HepG2 (cell line): Measurements from ENCODE around the gene KLF15. TPM values are rescaled to one million over a fixed set of nuclear protein-coding genes. Genes with fewer than 3 reads are reported as not detected.

Experiments used
- ADNP ChIP-seq: sonication (generic); formaldehyde crosslinking; IDR thresholded peaks from 2 replicates; pipeline ENCODE4 v1.4.0; 2020; ENCODE audit warnings: missing genetic modification reagents
- HMGXB3 ChIP-seq: sonication (generic); formaldehyde crosslinking; IDR thresholded peaks from 2 replicates; pipeline ENCODE4 v1.4.0; 2020; ENCODE audit warnings: missing genetic modification reagents, borderline replicate concordance
- PAF1 ChIP-seq: IDR thresholded peaks from 2 replicates; pipeline ENCODE4 v1.6.1; 2016; ENCODE audit warnings: missing genetic modification reagents, missing compliant biosample characterization
- ZNF205 ChIP-seq: IDR thresholded peaks from 2 replicates; pipeline ENCODE4 v1.6.1; 2018; ENCODE audit warnings: missing biosample characterization, missing genetic modification reagents
- ZNF569 ChIP-seq: sonication (generic); formaldehyde crosslinking; IDR thresholded peaks from 2 replicates; pipeline ENCODE4 v1.5.0; 2020; ENCODE audit warnings: mild to moderate bottlenecking, missing genetic modification reagents, moderate library complexity, borderline replicate concordance
- ZNF768 ChIP-seq: sonication (generic); formaldehyde crosslinking; IDR thresholded peaks from 2 replicates; pipeline ENCODE4 v1.4.0; 2020; ENCODE audit warnings: missing genetic modification reagents
- ZNF792 ChIP-seq: IDR thresholded peaks from 2 replicates; pipeline ENCODE4 v1.6.1; 2016
- ZNF841 ChIP-seq: sonication (generic); formaldehyde crosslinking; IDR thresholded peaks from 2 replicates; pipeline ENCODE4 v1.8.1; 2023; ENCODE audit warnings: missing genetic modification reagents, borderline replicate concordance
- ZZZ3 ChIP-seq: sonication (generic); formaldehyde crosslinking; IDR thresholded peaks from 2 replicates; pipeline ENCODE4 v1.4.0; 2020; ENCODE audit warnings: missing genetic modification reagents, mild to moderate bottlenecking, borderline replicate concordance
- polyA plus RNA-seq, 8 experiments: library from polyadenylated mRNA; depleted of rRNA in 3 of 8; stranded (reverse) in 7 of 8; unstranded in 1 of 8; fragments of >200 nt; fragmentation: Illumina TruSeq in 4 of 8; extraction: Trizol in 4 of 8; gene quantifications; 2 replicates each; pipeline versions ENCODE4 v1.2.1 to v1.2.3, GENCODE V29; 2011 to 2016; ENCODE audit warnings: low read depth in 4 of 8, missing spikeins in 1 of 8, mixed read lengths in 1 of 8; ENCODE audit not compliant: insufficient read depth in 1 of 8
- total RNA-seq, 5 experiments: library from RNA; depleted of rRNA; stranded (reverse); fragments of >200 nt; fragmentation: Illumina TruSeq; extraction: Trizol; gene quantifications; 2 replicates each; pipeline ENCODE4 v1.2.3, GENCODE V29; 2016; ENCODE audit warnings: low read depth in 1 of 5
- TF ChIP-seq, protein P1 (sequence below): sonication (generic); formaldehyde crosslinking; IDR thresholded peaks from 2 replicates; pipeline ENCODE4 v1.4.0; 2020; ENCODE audit warnings: low read depth, missing genetic modification reagents
- TF ChIP-seq, protein P2 (sequence below): sonication (generic); formaldehyde crosslinking; IDR thresholded peaks from 2 replicates; pipeline ENCODE4 v1.4.0; 2020; ENCODE audit warnings: missing genetic modification reagents
- TF ChIP-seq, protein P3 (sequence below): IDR thresholded peaks from 2 replicates; pipeline ENCODE4 v1.6.1; 2012; ENCODE audit warnings: low read depth, low read length, improper control_type of control experiment
- TF ChIP-seq, protein P4 (sequence below): sonication (generic); formaldehyde crosslinking; IDR thresholded peaks from 2 replicates; pipeline ENCODE4 v1.4.0; 2020; ENCODE audit warnings: missing genetic modification reagents, borderline replicate concordance

KLF15 gene
- total and polyA plus RNA-seq, 2 of the 13 experiments (the other 11 are each of a cell fraction or from before 2014, with no cell fraction given) = 7.1 to 7.8 TPM

GRCh38 chr3:126355777-126356372, 1.3 kb downstream of the KLF15 start (continued):
- TF ChIP-seq HMGXB3 (no peak), ADNP (CRISPR knock-in tag) (no peak), PAF1 (no peak), ZNF569 (CRISPR knock-in tag) (no peak; the same call in 1 of the 2 replicates), ZZZ3 (no peak), ZNF768 (CRISPR knock-in tag) (peak; percentile 90), ZNF841 (CRISPR knock-in tag) (no peak), ZNF205 (peak; percentile 44; the same call in 1 of the 2 replicates), ZNF792 (CRISPR knock-in tag) (no peak)
- TF ChIP-seq, protein P1, sequence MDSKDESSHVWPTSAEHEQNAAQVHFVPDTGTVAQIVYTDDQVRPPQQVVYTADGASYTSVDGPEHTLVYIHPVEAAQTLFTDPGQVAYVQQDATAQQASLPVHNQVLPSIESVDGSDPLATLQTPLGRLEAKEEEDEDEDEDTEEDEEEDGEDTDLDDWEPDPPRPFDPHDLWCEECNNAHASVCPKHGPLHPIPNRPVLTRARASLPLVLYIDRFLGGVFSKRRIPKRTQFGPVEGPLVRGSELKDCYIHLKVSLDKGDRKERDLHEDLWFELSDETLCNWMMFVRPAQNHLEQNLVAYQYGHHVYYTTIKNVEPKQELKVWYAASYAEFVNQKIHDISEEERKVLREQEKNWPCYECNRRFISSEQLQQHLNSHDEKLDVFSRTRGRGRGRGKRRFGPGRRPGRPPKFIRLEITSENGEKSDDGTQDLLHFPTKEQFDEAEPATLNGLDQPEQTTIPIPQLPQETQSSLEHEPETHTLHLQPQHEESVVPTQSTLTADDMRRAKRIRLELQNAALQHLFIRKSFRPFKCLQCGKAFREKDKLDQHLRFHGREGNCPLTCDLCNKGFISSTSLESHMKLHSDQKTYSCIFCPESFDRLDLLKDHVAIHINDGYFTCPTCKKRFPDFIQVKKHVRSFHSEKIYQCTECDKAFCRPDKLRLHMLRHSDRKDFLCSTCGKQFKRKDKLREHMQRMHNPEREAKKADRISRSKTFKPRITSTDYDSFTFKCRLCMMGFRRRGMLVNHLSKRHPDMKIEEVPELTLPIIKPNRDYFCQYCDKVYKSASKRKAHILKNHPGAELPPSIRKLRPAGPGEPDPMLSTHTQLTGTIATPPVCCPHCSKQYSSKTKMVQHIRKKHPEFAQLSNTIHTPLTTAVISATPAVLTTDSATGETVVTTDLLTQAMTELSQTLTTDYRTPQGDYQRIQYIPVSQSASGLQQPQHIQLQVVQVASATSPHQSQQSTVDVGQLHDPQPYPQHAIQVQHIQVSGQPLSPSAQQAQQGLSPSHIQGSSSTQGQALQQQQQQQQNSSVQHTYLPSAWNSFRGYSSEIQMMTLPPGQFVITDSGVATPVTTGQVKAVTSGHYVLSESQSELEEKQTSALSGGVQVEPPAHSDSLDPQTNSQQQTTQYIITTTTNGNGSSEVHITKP = peak; percentile 44
- TF ChIP-seq, protein P2, sequence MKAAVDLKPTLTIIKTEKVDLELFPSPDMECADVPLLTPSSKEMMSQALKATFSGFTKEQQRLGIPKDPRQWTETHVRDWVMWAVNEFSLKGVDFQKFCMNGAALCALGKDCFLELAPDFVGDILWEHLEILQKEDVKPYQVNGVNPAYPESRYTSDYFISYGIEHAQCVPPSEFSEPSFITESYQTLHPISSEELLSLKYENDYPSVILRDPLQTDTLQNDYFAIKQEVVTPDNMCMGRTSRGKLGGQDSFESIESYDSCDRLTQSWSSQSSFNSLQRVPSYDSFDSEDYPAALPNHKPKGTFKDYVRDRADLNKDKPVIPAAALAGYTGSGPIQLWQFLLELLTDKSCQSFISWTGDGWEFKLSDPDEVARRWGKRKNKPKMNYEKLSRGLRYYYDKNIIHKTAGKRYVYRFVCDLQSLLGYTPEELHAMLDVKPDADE (CRISPR knock-in tag) = no peak
- TF ChIP-seq, protein P3, sequence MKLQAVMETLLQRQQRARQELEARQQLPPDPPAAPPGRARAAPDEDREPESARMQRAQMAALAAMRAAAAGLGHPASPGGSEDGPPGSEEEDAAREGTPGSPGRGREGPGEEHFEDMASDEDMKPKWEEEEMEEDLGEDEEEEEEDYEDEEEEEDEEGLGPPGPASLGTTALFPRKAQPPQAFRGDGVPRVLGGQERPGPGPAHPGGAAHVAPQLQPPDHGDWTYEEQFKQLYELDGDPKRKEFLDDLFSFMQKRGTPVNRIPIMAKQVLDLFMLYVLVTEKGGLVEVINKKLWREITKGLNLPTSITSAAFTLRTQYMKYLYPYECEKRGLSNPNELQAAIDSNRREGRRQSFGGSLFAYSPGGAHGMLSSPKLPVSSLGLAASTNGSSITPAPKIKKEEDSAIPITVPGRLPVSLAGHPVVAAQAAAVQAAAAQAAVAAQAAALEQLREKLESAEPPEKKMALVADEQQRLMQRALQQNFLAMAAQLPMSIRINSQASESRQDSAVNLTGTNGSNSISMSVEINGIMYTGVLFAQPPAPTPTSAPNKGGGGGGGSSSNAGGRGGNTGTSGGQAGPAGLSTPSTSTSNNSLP = peak; percentile 55
- TF ChIP-seq, protein P4, sequence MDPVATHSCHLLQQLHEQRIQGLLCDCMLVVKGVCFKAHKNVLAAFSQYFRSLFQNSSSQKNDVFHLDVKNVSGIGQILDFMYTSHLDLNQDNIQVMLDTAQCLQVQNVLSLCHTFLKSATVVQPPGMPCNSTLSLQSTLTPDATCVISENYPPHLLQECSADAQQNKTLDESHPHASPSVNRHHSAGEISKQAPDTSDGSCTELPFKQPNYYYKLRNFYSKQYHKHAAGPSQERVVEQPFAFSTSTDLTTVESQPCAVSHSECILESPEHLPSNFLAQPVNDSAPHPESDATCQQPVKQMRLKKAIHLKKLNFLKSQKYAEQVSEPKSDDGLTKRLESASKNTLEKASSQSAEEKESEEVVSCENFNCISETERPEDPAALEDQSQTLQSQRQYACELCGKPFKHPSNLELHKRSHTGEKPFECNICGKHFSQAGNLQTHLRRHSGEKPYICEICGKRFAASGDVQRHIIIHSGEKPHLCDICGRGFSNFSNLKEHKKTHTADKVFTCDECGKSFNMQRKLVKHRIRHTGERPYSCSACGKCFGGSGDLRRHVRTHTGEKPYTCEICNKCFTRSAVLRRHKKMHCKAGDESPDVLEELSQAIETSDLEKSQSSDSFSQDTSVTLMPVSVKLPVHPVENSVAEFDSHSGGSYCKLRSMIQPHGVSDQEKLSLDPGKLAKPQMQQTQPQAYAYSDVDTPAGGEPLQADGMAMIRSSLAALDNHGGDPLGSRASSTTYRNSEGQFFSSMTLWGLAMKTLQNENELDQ (CRISPR knock-in tag) = 0 out of 2 replicates have a peak, but pooled peaks have one; percentile 28
